Left lobe of liver (tissue), 2 donors: ENCODE data around the gene KLF13. TPM values are rescaled to one million over a fixed set of nuclear protein-coding genes. Genes with fewer than 3 reads are reported as not detected.

Experiments used
- ATAC-seq: fragments of 200-7000 bp; cut with Tn5 transposase; one replicate; pipeline ENCODE4 v1.9.1; 2020; ENCODE audit warnings: mild to moderate bottlenecking, moderate library complexity
- DNase-seq: peaks from one replicate; pipeline ENCODE4 v3.0.0-alpha.2; 2020; ENCODE audit warnings: low spot score
- total RNA-seq: library from RNA; stranded (reverse); gene quantifications from one replicate; pipeline ENCODE4 v1.2.1, GENCODE V29; 2021
- donor health status: DM: no; HTN: no; CAD: no; lungs with moderate emphysema.
- donor health status: DM: no; HTN: yes; CAD: no.

KLF13 gene
- total RNA-seq, 1 donor from 2014 or later = 91.9 TPM

DNA sequence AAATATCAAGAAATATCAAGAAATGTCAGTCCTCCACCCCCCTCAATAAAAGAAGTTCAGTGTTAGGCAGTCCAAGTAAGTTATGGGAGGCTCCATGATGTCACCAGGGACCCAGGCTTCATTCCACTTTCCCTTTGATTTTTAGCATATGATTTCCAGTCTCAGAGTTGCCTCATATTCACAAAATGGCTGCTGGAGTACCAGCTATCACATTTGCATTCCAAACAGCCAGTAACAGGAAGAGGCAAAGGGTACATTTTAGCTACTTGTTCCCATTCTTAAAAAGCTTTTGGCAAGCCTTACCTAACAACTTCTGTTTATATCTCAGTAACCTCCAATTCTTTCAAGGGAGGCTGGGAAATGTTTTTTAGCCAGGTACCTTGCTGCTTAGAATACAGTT is 13.4 kb upstream of the KLF13 start:
- ATAC-seq (no peak), DNase-seq (peak; percentile 4)

DNA sequence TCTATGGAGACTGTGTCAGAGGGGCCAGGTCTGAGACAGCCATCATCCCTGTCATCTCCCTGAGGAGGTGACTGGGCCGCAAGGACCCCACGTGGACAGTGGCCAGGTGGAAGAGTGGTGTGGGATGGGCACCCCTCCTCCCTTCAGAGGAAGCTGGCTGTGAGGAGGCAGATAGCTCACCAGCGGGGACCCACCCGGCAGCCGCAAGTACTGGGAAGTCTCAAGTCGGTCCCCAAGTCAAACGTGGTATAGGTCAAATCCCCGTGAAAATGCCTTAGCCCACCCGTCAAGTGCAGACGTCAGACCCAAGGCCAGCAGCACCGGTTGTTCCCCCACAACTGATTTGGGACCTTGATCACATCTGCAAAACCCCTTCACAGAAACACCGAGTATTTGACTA is 12.3 kb upstream of the KLF13 start:
- DNase-seq = peak; percentile 36
- ATAC-seq = no peak

DNA sequence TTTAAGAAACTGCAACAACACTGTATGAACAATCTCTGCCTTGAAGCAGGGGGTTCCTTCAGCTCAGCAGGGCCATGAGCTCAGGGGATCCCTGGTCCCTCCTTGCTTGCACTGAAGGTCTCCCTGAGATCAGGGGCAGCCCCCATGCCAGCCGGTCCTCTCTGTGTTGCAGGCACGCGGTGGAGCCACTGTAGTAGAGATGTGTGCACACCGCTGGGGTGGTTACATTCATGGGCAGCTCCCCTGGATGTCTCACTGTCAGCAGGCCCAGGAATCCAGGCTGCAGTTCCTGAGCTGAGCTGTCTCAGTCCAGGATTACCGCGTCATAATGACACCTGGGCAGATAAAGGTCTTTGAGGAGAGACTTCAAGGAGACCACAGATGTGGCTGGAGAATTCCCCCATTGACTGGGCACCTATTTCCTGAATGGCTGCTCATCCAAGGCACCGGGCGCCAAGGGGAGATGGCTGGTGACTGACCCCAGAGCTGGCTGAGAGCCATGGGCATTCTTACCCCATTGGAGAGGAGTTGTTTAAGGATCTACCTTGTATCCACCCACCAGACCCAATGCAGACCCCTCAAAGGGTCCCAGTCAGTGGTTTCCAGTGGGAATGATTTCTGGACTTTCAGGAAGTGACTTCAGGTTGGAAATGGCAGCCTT is 10.4 kb upstream of the KLF13 start:
- ATAC-seq = no peak

GRCh38 chr15:31317017-31317416 is 9.6 kb upstream of the KLF13 start:
- DNase-seq = no peak
- ATAC-seq = no peak

More for the DNA sequence above, 10.4 kb upstream of the KLF13 start:
- DNase-seq = no peak

GRCh38 chr15:31317421-31318327 is 9.0 kb upstream of the KLF13 start:
- ATAC-seq (peak; percentile 79), DNase-seq (no peak)

DNA sequence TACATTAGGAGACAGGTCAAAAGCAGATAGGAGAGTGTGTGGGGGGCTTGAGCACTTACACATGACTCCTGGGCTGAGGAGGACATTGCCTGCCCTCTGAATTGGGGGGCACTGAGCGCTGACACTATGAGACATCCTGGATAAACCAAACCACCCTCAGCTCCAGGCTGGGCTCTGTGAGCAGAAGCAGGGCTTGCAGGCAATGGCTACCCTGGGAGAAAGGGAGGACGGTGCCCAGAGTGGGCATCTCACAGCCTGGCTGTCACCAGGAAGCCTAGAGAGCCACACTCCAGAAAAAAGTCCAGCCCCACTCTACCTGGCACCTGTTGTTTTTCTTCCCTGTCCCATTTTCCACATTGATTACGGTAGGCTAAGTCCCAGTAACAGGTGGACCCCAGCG is 8.2 kb upstream of the KLF13 start:
- ATAC-seq (no peak), DNase-seq (no peak)

DNA sequence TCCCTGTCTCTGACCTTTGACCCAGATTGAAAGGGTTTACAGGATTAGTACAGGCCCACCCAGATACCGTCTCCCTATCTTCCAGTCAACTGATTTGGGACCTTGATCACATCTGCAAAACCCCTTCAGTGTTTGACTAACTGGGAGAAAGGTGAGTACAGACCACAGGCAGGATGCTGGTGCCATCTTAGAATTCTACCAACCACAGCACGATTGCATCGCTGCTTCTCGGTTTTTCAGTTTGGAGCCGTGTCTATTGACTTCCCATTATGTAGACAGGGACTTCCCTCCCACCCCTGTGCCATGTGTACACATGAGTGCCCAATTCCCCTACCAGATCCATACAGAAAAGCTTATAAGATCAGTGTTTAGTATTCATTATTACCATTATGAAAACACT is 6.6 kb upstream of the KLF13 start:
- DNase-seq (no peak), ATAC-seq (no peak)

- no peak for DNase-seq
- ATAC-seq = no peak
Measured at GRCh38 chr15:31321418-31321817, 5.2 kb upstream of the KLF13 start.

- ATAC-seq = no peak
Measured at GRCh38 chr15:31322504-31322903, 4.1 kb upstream of the KLF13 start.

DNA sequence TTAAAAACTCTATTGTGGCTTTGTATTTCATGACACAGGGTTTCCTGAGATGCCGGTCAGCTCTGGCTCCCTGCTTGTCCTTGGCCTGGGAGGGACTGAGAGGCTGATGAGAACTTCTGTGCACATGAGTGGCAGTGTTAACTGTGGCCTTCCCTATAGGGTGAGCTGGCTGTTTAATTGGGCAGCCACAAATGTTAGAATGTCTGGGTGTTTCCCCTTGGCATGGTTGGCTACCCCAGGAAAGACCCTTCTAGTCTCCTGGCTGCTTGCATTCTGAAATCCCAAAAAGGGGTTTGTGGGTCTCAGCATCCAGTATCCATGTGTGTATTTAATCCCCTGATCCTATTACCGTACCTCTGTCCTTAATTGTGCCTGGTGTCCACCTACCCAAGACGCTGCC is 3.0 kb upstream of the KLF13 start:
- ATAC-seq = no peak
- DNase-seq = no peak

More at GRCh38 chr15:31322504-31322903, 4.1 kb upstream of the KLF13 start:
- no peak for DNase-seq

- DNase-seq (no peak), ATAC-seq (no peak)
Measured at GRCh38 chr15:31324186-31324585, 2.4 kb upstream of the KLF13 start.

GRCh38 chr15:31324806-31325594 is 1.6 kb upstream of the KLF13 start:
- DNase-seq (no peak), ATAC-seq (no peak)

GRCh38 chr15:31325595-31326155 is 960 bp upstream of the KLF13 start:
- DNase-seq (peak; percentile 73), ATAC-seq (peak; percentile 1)

DNA sequence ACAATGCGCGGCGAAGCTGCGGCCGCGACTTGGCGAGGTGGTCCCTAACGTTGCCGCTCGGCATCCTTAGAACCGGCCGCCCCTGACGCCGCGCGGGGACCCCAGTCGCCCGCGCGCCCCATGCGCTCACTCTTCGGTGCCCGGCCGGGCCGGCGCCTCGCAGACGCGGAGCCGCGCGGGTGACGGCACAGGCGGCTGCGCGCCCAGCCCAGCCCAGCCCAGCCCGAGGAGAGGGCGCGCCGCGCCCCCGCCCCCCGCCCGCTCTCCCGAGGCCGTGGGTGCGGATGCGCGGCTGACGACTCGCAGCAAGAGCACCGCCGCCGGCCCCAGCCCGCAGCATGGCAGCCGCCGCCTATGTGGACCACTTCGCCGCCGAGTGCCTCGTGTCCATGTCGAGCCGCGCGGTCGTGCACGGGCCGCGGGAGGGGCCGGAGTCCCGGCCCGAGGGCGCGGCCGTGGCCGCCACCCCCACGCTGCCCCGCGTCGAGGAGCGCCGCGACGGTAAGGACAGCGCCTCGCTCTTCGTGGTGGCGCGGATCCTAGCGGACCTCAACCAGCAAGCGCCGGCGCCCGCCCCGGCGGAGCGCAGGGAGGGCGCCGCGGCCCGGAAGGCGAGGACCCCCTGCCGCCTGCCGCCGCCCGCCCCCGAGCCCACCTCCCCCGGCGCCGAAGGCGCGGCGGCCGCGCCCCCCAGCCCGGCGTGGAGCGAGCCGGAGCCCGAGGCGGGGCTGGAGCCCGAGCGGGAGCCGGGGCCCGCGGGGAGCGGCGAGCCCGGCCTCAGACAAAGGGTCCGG is 437 bp downstream of the KLF13 start:
- ATAC-seq (peak; percentile 29), DNase-seq (peak; percentile 75)

DNA sequence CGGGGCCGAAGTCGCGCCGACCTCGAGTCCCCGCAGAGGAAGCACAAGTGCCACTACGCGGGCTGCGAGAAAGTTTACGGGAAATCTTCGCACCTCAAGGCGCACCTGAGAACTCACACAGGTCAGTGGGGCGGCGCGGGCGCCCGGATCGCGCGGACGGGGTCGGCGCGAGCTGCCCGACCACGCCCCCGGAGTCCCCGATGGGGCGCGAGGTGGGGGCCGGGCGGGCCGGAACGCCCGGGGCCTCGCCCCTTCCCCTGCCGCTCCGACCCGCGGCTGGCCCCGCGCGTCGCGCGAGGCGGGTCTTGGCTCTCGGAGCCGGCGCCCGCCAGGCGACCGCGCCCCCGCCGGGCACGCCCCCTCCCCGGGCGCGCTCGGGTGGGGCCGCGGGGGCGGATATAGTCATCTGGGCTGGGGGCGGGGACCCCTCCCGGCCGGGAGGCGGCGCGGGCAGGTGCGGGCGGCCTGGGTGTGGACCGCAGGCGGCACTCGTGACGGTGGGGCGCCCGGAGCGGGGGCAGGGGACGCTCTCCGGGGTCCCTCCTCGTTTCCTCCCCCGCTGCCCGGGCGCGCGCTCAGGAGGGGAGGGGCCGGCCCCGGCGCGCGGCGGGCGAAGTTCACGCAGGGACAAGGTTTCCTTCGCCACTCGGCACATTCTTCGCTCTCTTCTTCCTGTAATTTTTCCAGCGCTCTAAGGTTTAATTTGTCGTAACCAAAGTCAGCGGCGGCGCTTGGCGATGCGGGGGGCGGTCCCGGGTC is 1.2 kb downstream of the KLF13 start:
- ATAC-seq = peak; percentile 52
- peak; percentile 86 for DNase-seq

GRCh38 chr15:31328428-31328968 is 1.9 kb downstream of the KLF13 start:
- DNase-seq (no peak), ATAC-seq (peak; percentile 2)

DNA sequence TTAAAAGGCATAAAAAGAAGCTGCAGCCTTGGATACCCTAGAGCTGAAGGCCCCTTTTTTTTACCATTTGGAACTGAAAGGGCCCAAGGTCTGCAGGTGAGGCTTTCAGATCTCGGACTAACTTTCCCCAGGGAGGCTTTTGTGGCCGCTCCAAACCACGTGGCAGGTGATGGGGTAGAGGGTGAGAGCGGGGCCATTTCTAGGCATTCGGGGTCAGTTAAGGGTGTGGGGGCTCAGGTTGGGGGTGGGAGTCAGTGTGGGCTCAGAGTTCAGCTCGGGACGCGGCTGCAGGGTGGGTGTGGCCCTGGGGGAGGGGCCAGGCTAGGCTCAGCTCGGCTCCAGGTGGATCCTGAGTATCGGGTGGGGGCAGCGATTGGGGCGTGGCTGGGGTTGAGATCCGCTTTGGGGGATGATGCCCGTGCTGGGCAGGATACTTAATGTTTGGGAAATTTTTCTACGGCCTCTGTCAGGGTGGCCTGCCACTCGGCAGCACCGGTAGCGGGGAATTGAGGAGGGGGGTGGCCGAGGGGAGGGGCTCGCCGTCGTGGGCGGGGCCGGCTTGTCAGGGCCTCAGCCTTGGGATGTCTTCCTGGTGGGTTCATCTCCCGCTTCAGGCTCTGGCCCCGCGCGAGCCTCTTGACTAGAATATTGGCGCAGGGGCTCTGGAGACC is 2.5 kb downstream of the KLF13 start:
- ATAC-seq (no peak), DNase-seq (peak; percentile 67)

- ATAC-seq (no peak), DNase-seq (no peak)
Measured at GRCh38 chr15:31329640-31330010, 3.0 kb downstream of the KLF13 start.
